ENCODE measurements around the gene EXOC4. TPM values are rescaled to one million over a fixed set of nuclear protein-coding genes. Genes with fewer than 3 reads are reported as not detected.

Gene EXOC4
- total RNA-seq, 3 donors from 2014 or later = 63.9 to 90.2 (median 89.5) TPM

- no peaks in the 10 kb centered on the region for H3K4me1 ChIP-seq (ENCODE audit: low read depth)
- no peak for ATAC-seq
- TF ChIP-seq CTCF (IDR thresholded peaks at IDR 0.05) = no peak
- H3K36me3 ChIP-seq (ENCODE audit: low read depth) = no peaks in the 10 kb centered on the region
- H3K9me3 ChIP-seq = no peaks in the 10 kb centered on the region
- H3K4me3 ChIP-seq = no peak overlapping the region
- no peak for DNase-seq
- intact Hi-C loops (cut with DNase I, micrococcal nuclease) = no loop called here
Measured at GRCh38 chr7:134042307-134042706, 789.4 kb downstream of the EXOC4 start.

- Histone ChIP-seq H3K36me3 (ENCODE audit: low read depth) (no peaks in the 10 kb centered on the region), H3K9me3 (no peaks in the 10 kb centered on the region), H3K4me3 (no peak overlapping the region), H3K4me1 (ENCODE audit: low read depth) (no peaks in the 10 kb centered on the region)
- DNase-seq = no peak
- intact Hi-C loops (cut with DNase I, micrococcal nuclease) = no loop called here
- no peak for ATAC-seq
- TF ChIP-seq CTCF (IDR thresholded peaks at IDR 0.05) = no peak
Measured at GRCh38 chr7:134044682-134045081, 791.8 kb downstream of the EXOC4 start.

- Histone ChIP-seq H3K4me3 (no peak overlapping the region), H3K4me1 (ENCODE audit: low read depth) (no peaks in the 10 kb centered on the region), H3K36me3 (ENCODE audit: low read depth) (no peaks in the 10 kb centered on the region), H3K9me3 (no peaks in the 10 kb centered on the region)
- intact Hi-C loops (cut with DNase I, micrococcal nuclease) = no loop called here
- no peak for DNase-seq
- TF ChIP-seq CTCF (IDR thresholded peaks at IDR 0.05) = no peak
- no peak for ATAC-seq
Measured at GRCh38 chr7:134045716-134046115, 792.8 kb downstream of the EXOC4 start.

- intact Hi-C loops (cut with DNase I, micrococcal nuclease) = no loop called here
- no peaks in the 10 kb centered on the region for H3K9me3 ChIP-seq
- no peak for DNase-seq
- H3K36me3 ChIP-seq (ENCODE audit: low read depth) = no peaks in the 10 kb centered on the region
- no peak for ATAC-seq
- TF ChIP-seq CTCF (IDR thresholded peaks at IDR 0.05) = no peak
- H3K4me1 ChIP-seq (ENCODE audit: low read depth) = no peaks in the 10 kb centered on the region
- no peak overlapping the region for H3K4me3 ChIP-seq
Measured at GRCh38 chr7:134046594-134047128, 793.8 kb downstream of the EXOC4 start.

GRCh38 chr7:134047675-134048074 lies 794.8 kb downstream of the EXOC4 start:
- ATAC-seq = no peak
- H3K9me3 ChIP-seq = no peaks in the 10 kb centered on the region
- no peaks in the 10 kb centered on the region for H3K4me1 ChIP-seq (ENCODE audit: low read depth)
- no peak overlapping the region for H3K4me3 ChIP-seq
- DNase-seq = no peak
- no peak for TF ChIP-seq CTCF (IDR thresholded peaks at IDR 0.05)
- intact Hi-C loops (cut with DNase I, micrococcal nuclease) = no loop called here
- H3K36me3 ChIP-seq (ENCODE audit: low read depth) = no peaks in the 10 kb centered on the region

- DNase-seq (no peak), ATAC-seq (no peak)
- intact Hi-C loops (cut with DNase I, micrococcal nuclease) = no loop called here
- Histone ChIP-seq H3K36me3 (ENCODE audit: low read depth) (no peaks in the 10 kb centered on the region), H3K9me3 (no peaks in the 10 kb centered on the region), H3K4me1 (ENCODE audit: low read depth) (no peaks in the 10 kb centered on the region), H3K4me3 (no peak overlapping the region)
- no peak for TF ChIP-seq CTCF (IDR thresholded peaks at IDR 0.05)
Measured at GRCh38 chr7:134048166-134048565, 795.3 kb downstream of the EXOC4 start.

Measured in mucosa of descending colon (tissue), 3 donors.